PC-9 (cell line): Measurements from ENCODE around the gene CELA3A. TPM values are rescaled to one million over a fixed set of nuclear protein-coding genes. Genes with fewer than 3 reads are reported as not detected.
"Not testable (repeated sequence)": the region's sequence is repeated elsewhere in the genome, so short reads cannot be mapped to it uniquely, and the experiment has no call there.

Experiments used
- BruUV-seq: library from RNA; stranded (reverse); fragments of 400-500 nt; replicated peaks from 2 replicates; lab custom pipeline; 2021; lab: Mats Ljungman, UMichigan
- CTCF ChIA-PET: fragments of 300-600 bp; sonication (Branson Sonifier 250); formaldehyde crosslinking; loops from one replicate; lab custom pipeline; 2022; ENCODE audit warnings: antibody characterized with exemption; lab: Charles Lee
- POLR2A ChIA-PET: fragments of 300-600 bp; sonication (Branson Sonifier 250); formaldehyde crosslinking; loops from one replicate; lab custom pipeline; 2022; ENCODE audit warnings: antibody characterized with exemption; ENCODE audit not compliant: unreplicated experiment; lab: Charles Lee
- DNase-seq, 2 experiments: peaks; one replicate each; pipeline versions ENCODE4 v3.0.0 to v3.0.0-alpha.2; 2015 to 2022; ENCODE audit warnings: mixed read lengths in 1 of 2
- H2AFZ ChIP-seq: fragments of 200-600 bp; sonication (generic); 2 replicates; pipeline ENCODE4 v1.8.1; 2017; ENCODE audit warnings: antibody characterized with exemption
- H3F3A ChIP-seq: fragments of 200-600 bp; sonication (generic); 2 replicates; pipeline ENCODE4 v1.8.1; 2017; ENCODE audit warnings: antibody characterized with exemption, mild to moderate bottlenecking, low read depth; ENCODE audit not compliant: insufficient read depth
- H3K27ac ChIP-seq: fragments of 200-600 bp; sonication (generic); 2 replicates; pipeline ENCODE4 v1.6.1; 2016; ENCODE audit warnings: mixed run types
- H3K27me3 ChIP-seq: fragments of 200-600 bp; sonication (generic); 2 replicates; pipeline ENCODE4 v1.6.1; 2016; ENCODE audit warnings: low read depth, mixed run types; ENCODE audit not compliant: insufficient read depth
- H3K36me3 ChIP-seq: fragments of 200-600 bp; sonication (generic); 2 replicates; pipeline ENCODE4 v1.6.1; 2016; ENCODE audit warnings: low read depth, mixed run types
- H3K4me1 ChIP-seq: fragments of 200-600 bp; sonication (generic); replicated peaks from 2 replicates; pipeline ENCODE4 v1.6.1; 2016; ENCODE audit warnings: mixed run types; ENCODE audit not compliant: insufficient read depth
- H3K4me2 ChIP-seq: fragments of 200-600 bp; sonication (generic); 2 replicates; pipeline ENCODE4 v1.6.1; 2017; ENCODE audit warnings: mixed run types
- H3K4me3 ChIP-seq: fragments of 200-600 bp; sonication (generic); 2 replicates; pipeline ENCODE4 v1.6.1; 2016; ENCODE audit warnings: mixed run types
- H3K79me2 ChIP-seq: fragments of 200-600 bp; sonication (generic); 2 replicates; pipeline ENCODE4 v1.6.1; 2017; ENCODE audit warnings: low read depth, mixed run types
- H3K9me2 ChIP-seq: fragments of 200-600 bp; sonication (generic); 2 replicates; pipeline ENCODE4 v1.8.1; 2017; ENCODE audit warnings: mild to moderate bottlenecking; ENCODE audit not compliant: insufficient read depth
- H3K9me3 ChIP-seq: fragments of 200-600 bp; sonication (generic); 2 replicates; pipeline ENCODE4 v1.8.1; 2016; ENCODE audit warnings: low read depth; ENCODE audit not compliant: insufficient read depth
- H4K20me1 ChIP-seq: fragments of 200-600 bp; sonication (generic); 2 replicates; pipeline ENCODE4 v1.8.1; 2017; ENCODE audit not compliant: insufficient read depth
- EZH2 ChIP-seq: fragments of 200-600 bp; sonication (generic); IDR thresholded peaks from 2 replicates; pipeline ENCODE4 v1.8.0; 2017; ENCODE audit warnings: antibody characterized with exemption, low read depth
- intact Hi-C: fragments of 100-400 bp; cut with micrococcal nuclease; formaldehyde crosslinking; loops from one replicate; pipeline ENCODE4 v1.10.0; 2022; ENCODE audit not compliant: unreplicated experiment
- total RNA-seq: library from RNA; stranded (reverse); gene quantifications from 2 replicates; pipeline ENCODE4 v1.2.3, GENCODE V29; 2021
- TF ChIP-seq, protein P1 (sequence below): fragments of 200-600 bp; sonication (generic); conservative IDR thresholded peaks from 2 replicates; pipeline ENCODE4 v1.6.1; 2017; ENCODE audit warnings: mixed run types, antibody characterized with exemption, mild to moderate bottlenecking, moderate library complexity

Gene CELA3A
- total RNA-seq, 1 experiment from 2014 or later = not detected

DNA sequence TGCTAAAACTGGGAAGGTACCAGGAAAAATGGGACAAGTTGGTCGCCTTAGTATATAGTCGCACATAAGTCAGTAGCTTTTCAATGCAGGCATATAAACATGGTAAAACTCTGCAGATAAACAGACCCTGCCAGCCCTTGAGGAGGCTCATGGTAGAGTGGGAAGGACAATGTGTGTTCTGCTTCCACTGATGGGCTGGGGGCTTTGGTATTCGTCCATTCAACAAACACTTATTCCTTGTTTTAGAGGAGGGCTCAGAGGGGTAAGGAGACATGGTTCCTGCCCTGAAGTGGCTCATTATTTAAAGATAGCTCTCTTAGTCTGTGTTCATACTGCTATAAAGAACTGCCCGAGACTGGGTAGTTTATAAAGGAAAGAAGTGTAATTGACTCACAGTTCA lies 11.3 kb downstream of the CELA3A start:
- BruUV-seq, H3K36me3 ChIP-seq, CTCF ChIA-PET, H3K4me1 ChIP-seq, H3K9me2 ChIP-seq, H3K4me3 ChIP-seq, DNase-seq, H4K20me1 ChIP-seq, H3F3A ChIP-seq, intact Hi-C loops, POLR2A ChIA-PET, H3K79me2 ChIP-seq, H3K27ac ChIP-seq, H3K27me3 ChIP-seq, H3K4me2 ChIP-seq, H2AFZ ChIP-seq, H3K9me3 ChIP-seq: not testable (repeated sequence)

DNA sequence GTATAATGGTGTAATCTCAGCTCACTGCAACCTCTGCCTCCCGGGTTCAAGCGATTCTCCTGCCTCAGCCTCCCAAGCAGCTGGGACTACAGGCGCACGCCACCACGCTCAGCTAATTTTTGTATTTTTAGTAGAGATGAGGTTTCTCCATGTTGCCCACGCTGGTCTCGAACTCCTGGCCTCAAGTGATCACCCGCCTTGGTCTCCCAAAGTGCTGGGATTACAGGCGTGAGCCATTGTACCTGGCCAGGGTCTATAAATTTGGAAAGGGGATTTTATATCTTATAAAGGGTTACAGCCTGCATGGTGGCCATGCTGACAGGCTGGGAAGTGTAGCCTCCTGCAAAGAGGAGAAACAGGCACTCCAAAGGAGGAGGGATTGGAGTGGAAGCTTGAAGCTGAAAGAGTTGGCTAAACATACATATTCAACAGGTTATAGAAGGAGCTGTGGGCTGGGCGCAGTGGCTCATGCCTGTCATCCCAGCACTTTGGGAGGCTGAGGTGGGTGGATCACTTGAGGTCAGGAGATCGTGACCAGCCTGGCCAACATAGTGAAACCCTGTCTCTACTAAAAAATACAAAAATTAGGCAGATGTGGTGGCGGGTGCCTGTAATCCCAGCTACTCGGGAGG lies 13.2 kb downstream of the CELA3A start:
- peaks cover 10% of the 10 kb centered on the region for H3K4me1 ChIP-seq
- H2AFZ ChIP-seq, POLR2A ChIA-PET, BruUV-seq, H3K36me3 ChIP-seq, H3K4me2 ChIP-seq, H3F3A ChIP-seq, H3K27me3 ChIP-seq, H3K9me2 ChIP-seq, H3K4me3 ChIP-seq, H4K20me1 ChIP-seq, H3K27ac ChIP-seq, H3K9me3 ChIP-seq, H3K79me2 ChIP-seq, CTCF ChIA-PET, DNase-seq, intact Hi-C loops: not testable (repeated sequence)

DNA sequence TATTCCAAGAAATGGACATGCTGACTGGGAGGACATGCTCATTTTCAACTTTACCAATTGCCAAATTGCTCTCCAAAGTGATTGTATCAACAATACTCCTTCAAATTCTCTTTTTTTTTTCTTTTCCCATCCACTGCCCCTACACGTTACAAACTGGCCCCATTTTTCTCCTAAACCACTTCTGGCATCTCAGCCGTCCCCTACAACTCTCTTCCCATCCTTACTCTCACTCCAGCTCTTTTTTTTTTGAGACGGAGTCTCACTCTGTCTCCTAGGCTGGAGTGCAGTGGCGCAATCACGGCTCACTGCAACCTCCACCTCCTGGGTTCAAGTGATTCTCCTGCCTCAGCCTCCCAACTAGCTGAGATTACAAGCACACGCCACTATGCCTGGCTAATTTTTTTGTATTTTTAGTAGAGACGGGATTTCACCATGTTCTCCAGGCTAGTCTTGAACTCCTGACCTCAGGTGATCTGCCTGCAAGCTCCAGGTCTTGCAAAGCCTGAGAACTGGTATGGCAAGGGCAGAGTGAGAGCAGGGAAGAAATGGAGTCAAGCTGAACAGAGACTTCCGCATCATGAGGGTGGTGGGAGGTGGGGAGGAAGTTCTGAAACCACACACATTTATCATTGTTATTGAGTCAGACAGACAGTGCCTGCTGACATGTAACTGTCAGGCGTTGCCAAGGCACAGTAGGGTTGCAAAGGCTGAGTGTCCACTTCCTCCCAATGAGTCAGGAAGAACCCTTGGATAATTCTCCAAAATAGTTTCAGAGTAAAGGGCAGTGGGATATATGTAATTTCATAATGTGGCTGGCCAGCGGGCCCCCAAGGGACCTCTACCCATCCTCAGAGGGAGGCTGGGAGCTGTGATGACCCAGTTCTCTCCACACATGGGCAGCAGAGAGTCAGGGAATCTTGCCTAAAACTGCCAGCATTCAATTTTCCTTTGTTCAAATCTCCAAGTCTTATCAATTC lies 17.4 kb downstream of the CELA3A start:
- Histone ChIP-seq H2AFZ (no peak overlapping the region), H3F3A (peaks cover 16% of the 10 kb centered on the region), H3K27me3 (no peaks in the 10 kb centered on the region), H4K20me1 (no peaks in the 10 kb centered on the region), H3K27ac (peak overlapping the region; percentile 84), H3K4me2 (peak overlapping the region; percentile 46), H3K9me3 (no peaks in the 10 kb centered on the region), H3K4me1 (peaks cover 10% of the 10 kb centered on the region), H3K4me3 (no peak overlapping the region), H3K36me3 (no peaks in the 10 kb centered on the region), H3K9me2 (no peaks in the 10 kb centered on the region), H3K79me2 (no peaks in the 10 kb centered on the region)
- ChIA-PET POLR2A (interaction anchor here (0.6 to 0.8 kb wide), 2 partner anchors 12 to 594 kb away, joined by 3 to 4 read pairs; no protein-coding TSS in a partner anchor), CTCF (interaction anchor here (0.6 to 0.7 kb wide), 2 partner anchors 315 to 749 kb away, joined by 3 to 4 read pairs; no protein-coding TSS in a partner anchor)
- no TSS peak for BruUV-seq
- TF ChIP-seq EZH2 = no peak
- TF ChIP-seq, protein P1, sequence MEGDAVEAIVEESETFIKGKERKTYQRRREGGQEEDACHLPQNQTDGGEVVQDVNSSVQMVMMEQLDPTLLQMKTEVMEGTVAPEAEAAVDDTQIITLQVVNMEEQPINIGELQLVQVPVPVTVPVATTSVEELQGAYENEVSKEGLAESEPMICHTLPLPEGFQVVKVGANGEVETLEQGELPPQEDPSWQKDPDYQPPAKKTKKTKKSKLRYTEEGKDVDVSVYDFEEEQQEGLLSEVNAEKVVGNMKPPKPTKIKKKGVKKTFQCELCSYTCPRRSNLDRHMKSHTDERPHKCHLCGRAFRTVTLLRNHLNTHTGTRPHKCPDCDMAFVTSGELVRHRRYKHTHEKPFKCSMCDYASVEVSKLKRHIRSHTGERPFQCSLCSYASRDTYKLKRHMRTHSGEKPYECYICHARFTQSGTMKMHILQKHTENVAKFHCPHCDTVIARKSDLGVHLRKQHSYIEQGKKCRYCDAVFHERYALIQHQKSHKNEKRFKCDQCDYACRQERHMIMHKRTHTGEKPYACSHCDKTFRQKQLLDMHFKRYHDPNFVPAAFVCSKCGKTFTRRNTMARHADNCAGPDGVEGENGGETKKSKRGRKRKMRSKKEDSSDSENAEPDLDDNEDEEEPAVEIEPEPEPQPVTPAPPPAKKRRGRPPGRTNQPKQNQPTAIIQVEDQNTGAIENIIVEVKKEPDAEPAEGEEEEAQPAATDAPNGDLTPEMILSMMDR = peak; percentile 43; the same call in 1 of the 2 replicates
- intact Hi-C loops = no loop called here
- DNase-seq = peak; percentile 75 to 95

DNA sequence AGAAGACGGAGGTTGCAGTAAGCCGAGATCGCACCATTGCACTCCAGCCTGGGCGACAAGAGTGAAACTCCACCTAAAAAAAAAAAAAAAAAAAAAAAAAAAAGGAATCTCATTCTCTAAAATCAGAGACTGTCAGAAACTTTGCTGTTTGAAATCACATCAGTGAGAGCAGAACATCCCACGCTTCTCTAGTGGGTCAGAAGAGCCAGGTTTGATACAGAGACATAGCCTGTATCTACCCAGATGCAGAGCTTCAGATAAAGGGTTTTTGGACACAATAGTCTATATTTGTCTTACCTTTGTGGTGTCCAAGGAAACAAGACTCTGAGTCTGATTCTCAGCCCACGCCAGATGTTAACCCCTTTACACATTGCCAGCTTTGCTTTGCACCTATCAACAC lies 19.6 kb downstream of the CELA3A start:
- H4K20me1 ChIP-seq = no peaks in the 10 kb centered on the region
- H3K4me3 ChIP-seq = no peak overlapping the region
- H3K27ac ChIP-seq = no peak overlapping the region
- no peaks in the 10 kb centered on the region for H3K36me3 ChIP-seq
- no peak overlapping the region for H2AFZ ChIP-seq
- H3K4me1 ChIP-seq = peaks cover 10% of the 10 kb centered on the region
- H3K9me2 ChIP-seq = no peaks in the 10 kb centered on the region
- no peak for DNase-seq
- peaks cover 3% of the 10 kb centered on the region; the same call in 1 of the 2 replicates for H3K79me2 ChIP-seq
- peaks cover 29% of the 10 kb centered on the region for H3F3A ChIP-seq
- intact Hi-C loops = loop anchor here (10.0 kb wide), 2 partner anchors 56 to 394 kb away; no protein-coding TSS in a partner anchor
- ChIA-PET POLR2A (no interaction called here), CTCF (no interaction called here)
- no peak overlapping the region for H3K4me2 ChIP-seq
- H3K27me3 ChIP-seq = no peaks in the 10 kb centered on the region
- H3K9me3 ChIP-seq = no peaks in the 10 kb centered on the region
- no TSS peak for BruUV-seq
- TF ChIP-seq EZH2 = no peak
- TF ChIP-seq, protein P1 = no peak
